HCEC 1CT (cell line): ENCODE results near the gene NFKBIZ.

ENCODE experiments used
- DNase-seq: peaks from one replicate; pipeline ENCODE4 v3.0.0-alpha.2; 2017

The NFKBIZ gene

GRCh38 chr3:101848754-101849713, at the start of gene NFKBIZ:
NFKBIZ (plus strand) TSS chr3:101849514; CDS start chr3:101849629, 115 bp downstream.
- peak; percentile 93 for DNase-seq

- no peak for DNase-seq
Observed at GRCh38 chr3:101801174-101801573, 48.1 kb upstream of the NFKBIZ start.

GRCh38 chr3:101802179-101802578, 47.1 kb upstream of the NFKBIZ start:
- no peak for DNase-seq

- peak; percentile 73 for DNase-seq
Observed at GRCh38 chr3:101803173-101803782, 46.0 kb upstream of the NFKBIZ start.

- no peak for DNase-seq
Observed at GRCh38 chr3:101803939-101804338, 45.4 kb upstream of the NFKBIZ start.

GRCh38 chr3:101806491-101806890, 42.8 kb upstream of the NFKBIZ start:
- no peak for DNase-seq

- no peak for DNase-seq
Observed at GRCh38 chr3:101807888-101808287, 41.4 kb upstream of the NFKBIZ start.

GRCh38 chr3:101809178-101810021, 39.9 kb upstream of the NFKBIZ start:
- DNase-seq = peak; percentile 52

GRCh38 chr3:101810022-101810418, 39.3 kb upstream of the NFKBIZ start:
- no peak for DNase-seq

GRCh38 chr3:101811875-101812274, 37.4 kb upstream of the NFKBIZ start:
- no peak for DNase-seq

- DNase-seq = no peak
Observed at GRCh38 chr3:101812895-101813294, 36.4 kb upstream of the NFKBIZ start.

GRCh38 chr3:101813817-101814440, 35.4 kb upstream of the NFKBIZ start:
- peak; percentile 48 for DNase-seq

- DNase-seq = no peak
Observed at GRCh38 chr3:101814835-101815234, 34.5 kb upstream of the NFKBIZ start.

GRCh38 chr3:101816215-101817149, 32.8 kb upstream of the NFKBIZ start:
- DNase-seq = no peak

- no peak for DNase-seq
Observed at GRCh38 chr3:101817992-101818391, 31.3 kb upstream of the NFKBIZ start.

GRCh38 chr3:101819649-101820206, 29.6 kb upstream of the NFKBIZ start:
- no peak for DNase-seq

GRCh38 chr3:101821503-101821902, 27.8 kb upstream of the NFKBIZ start:
- no peak for DNase-seq

GRCh38 chr3:101823525-101823924, 25.8 kb upstream of the NFKBIZ start:
- no peak for DNase-seq

GRCh38 chr3:101824702-101825101, 24.6 kb upstream of the NFKBIZ start:
- DNase-seq = no peak

GRCh38 chr3:101825904-101826445, 23.3 kb upstream of the NFKBIZ start:
- DNase-seq = no peak
